MM.1S (cell line): Measurements from ENCODE around the gene FGF19.

ENCODE experiments used
- DNase-seq: peaks from one replicate; pipeline ENCODE4 v3.0.0-alpha.2; 2015
- H2AFZ ChIP-seq: fragments of 300-600 bp; sonication (generic); 2 replicates; pipeline ENCODE4 v1.6.0; 2016; ENCODE audit warnings: antibody characterized with exemption, low read length
- H3F3A ChIP-seq: fragments of 300-600 bp; sonication (generic); 2 replicates; pipeline ENCODE4 v1.6.1; 2016; ENCODE audit warnings: mild to moderate bottlenecking, antibody characterized with exemption, low read length, moderate library complexity, mixed read lengths; ENCODE audit not compliant: insufficient read depth
- H3K27ac ChIP-seq: fragments of 300-600 bp; sonication (generic); 2 replicates; pipeline ENCODE4 v1.5.1; 2016; ENCODE audit warnings: mild to moderate bottlenecking, low read length
- H3K27me3 ChIP-seq: fragments of 300-600 bp; sonication (generic); replicated peaks from 2 replicates; pipeline ENCODE4 v1.6.0; 2016; ENCODE audit warnings: low read length; ENCODE audit not compliant: insufficient read depth
- H3K36me3 ChIP-seq: fragments of 300-600 bp; sonication (generic); replicated peaks from 2 replicates; pipeline ENCODE4 v1.6.1; 2016; ENCODE audit warnings: mild to moderate bottlenecking, low read length, mixed read lengths; ENCODE audit not compliant: insufficient read depth
- H3K4me1 ChIP-seq: fragments of 300-600 bp; sonication (generic); 2 replicates; pipeline ENCODE4 v1.6.1; 2016; ENCODE audit warnings: low read length, mixed read lengths
- H3K4me2 ChIP-seq: fragments of 300-600 bp; sonication (generic); 2 replicates; pipeline ENCODE4 v1.6.0; 2016; ENCODE audit warnings: low read depth, low read length
- H3K4me3 ChIP-seq: fragments of 300-600 bp; sonication (generic); 2 replicates; pipeline ENCODE4 v1.5.1; 2016; ENCODE audit warnings: low read length, mixed read lengths
- H3K79me2 ChIP-seq: fragments of 300-600 bp; sonication (generic); 2 replicates; pipeline ENCODE4 v1.6.1; 2016; ENCODE audit warnings: mixed run types, low read length, mixed read lengths
- H3K9ac ChIP-seq: fragments of 300-600 bp; sonication (generic); 2 replicates; pipeline ENCODE4 v1.6.1; 2016; ENCODE audit warnings: low read length, mixed read lengths
- H3K9me2 ChIP-seq: fragments of 300-600 bp; sonication (generic); replicated peaks from 2 replicates; pipeline ENCODE4 v1.6.1; 2016; ENCODE audit warnings: mild to moderate bottlenecking, low read length, mixed read lengths; ENCODE audit not compliant: insufficient read depth
- H3K9me3 ChIP-seq: fragments of 300-600 bp; sonication (generic); replicated peaks from 2 replicates; pipeline ENCODE4 v1.6.1; 2016; ENCODE audit warnings: mild to moderate bottlenecking, low read length, mixed read lengths; ENCODE audit not compliant: insufficient read depth
- H4K20me1 ChIP-seq: fragments of 300-600 bp; sonication (generic); 2 replicates; pipeline ENCODE4 v1.6.1; 2016; ENCODE audit warnings: mild to moderate bottlenecking, low read length, moderate library complexity, mixed read lengths; ENCODE audit not compliant: insufficient read depth
- CTCF ChIP-seq: fragments of 300-600 bp; sonication (generic); IDR thresholded peaks from 2 replicates; pipeline ENCODE4 v1.5.1; 2016; ENCODE audit warnings: antibody characterized with exemption, low read length, mixed read lengths
- EZH2 ChIP-seq: fragments of 300-600 bp; sonication (generic); optimal IDR thresholded peaks from 2 replicates; pipeline ENCODE3; 2017; ENCODE audit warnings: low read depth, mild to moderate bottlenecking, antibody characterized with exemption, low read length, mixed read lengths
- EZH2phosphoT487 ChIP-seq: fragments of 300-600 bp; sonication (generic); IDR thresholded peaks from 2 replicates; pipeline ENCODE4 v1.6.1; 2018; ENCODE audit warnings: antibody characterized with exemption, low read length

FGF19 gene

GRCh38 chr11:69734367-69734766 lies 30.5 kb upstream of the FGF19 start:
- no peaks in the 10 kb centered on the region for H3K9me3 ChIP-seq
- H3K4me3 ChIP-seq: no peak overlapping the region
- no peak overlapping the region for H3K27ac ChIP-seq
- peaks cover 92% of the 10 kb centered on the region for H3K27me3 ChIP-seq
- DNase-seq: no peak
- no peaks in the 10 kb centered on the region for H3K79me2 ChIP-seq
- no peak overlapping the region for H2AFZ ChIP-seq
- H4K20me1 ChIP-seq: no peaks in the 10 kb centered on the region
- no peak overlapping the region for H3K4me2 ChIP-seq
- no peaks in the 10 kb centered on the region for H3K36me3 ChIP-seq
- no peak for TF ChIP-seq CTCF
- no peak for TF ChIP-seq EZH2phosphoT487
- TF ChIP-seq EZH2: no peak
- H3K4me1 ChIP-seq: no peaks in the 10 kb centered on the region
- H3F3A ChIP-seq: no peaks in the 10 kb centered on the region
- H3K9me2 ChIP-seq: no peaks in the 10 kb centered on the region
- no peak overlapping the region for H3K9ac ChIP-seq

GRCh38 chr11:69732910-69733309 lies 29.1 kb upstream of the FGF19 start:
- Histone ChIP-seq H4K20me1 (no peaks in the 10 kb centered on the region), H3K27ac (no peak overlapping the region), H3K9ac (no peak overlapping the region), H3K9me2 (no peaks in the 10 kb centered on the region), H3K4me1 (no peaks in the 10 kb centered on the region), H3K79me2 (no peaks in the 10 kb centered on the region), H3F3A (no peaks in the 10 kb centered on the region), H3K27me3 (peaks cover 94% of the 10 kb centered on the region), H3K4me3 (no peak overlapping the region), H3K9me3 (no peaks in the 10 kb centered on the region), H2AFZ (no peak overlapping the region), H3K36me3 (no peaks in the 10 kb centered on the region), H3K4me2 (no peak overlapping the region)
- TF ChIP-seq EZH2: no peak
- TF ChIP-seq EZH2phosphoT487: no peak
- TF ChIP-seq CTCF: no peak
- no peak for DNase-seq

- no peaks in the 10 kb centered on the region for H3K36me3 ChIP-seq
- H3F3A ChIP-seq: no peaks in the 10 kb centered on the region
- no peaks in the 10 kb centered on the region for H3K4me1 ChIP-seq
- no peak overlapping the region for H3K9ac ChIP-seq
- H3K4me2 ChIP-seq: no peak overlapping the region
- TF ChIP-seq EZH2phosphoT487 (no peak), CTCF (no peak), EZH2 (no peak)
- H3K79me2 ChIP-seq: no peaks in the 10 kb centered on the region
- H3K27me3 ChIP-seq: peaks cover 95% of the 10 kb centered on the region
- H2AFZ ChIP-seq: no peak overlapping the region
- H4K20me1 ChIP-seq: no peaks in the 10 kb centered on the region
- no peak overlapping the region for H3K4me3 ChIP-seq
- no peaks in the 10 kb centered on the region for H3K9me2 ChIP-seq
- H3K9me3 ChIP-seq: no peaks in the 10 kb centered on the region
- no peak for DNase-seq
- H3K27ac ChIP-seq: no peak overlapping the region
Observed at GRCh38 chr11:69731110-69731509, 27.3 kb upstream of the FGF19 start.
